HG03439 (cell line): ENCODE results near the gene GATB.
"Not testable (repeated sequence)": the region's sequence is repeated elsewhere in the genome, so short reads cannot be mapped to it uniquely, and the experiment has no call there.

ENCODE experiments used
- ATAC-seq: cut with Tn5 transposase; IDR thresholded peaks from one replicate; pipeline ENCODE4 v1.9.1; 2021; ENCODE audit warnings: mild to moderate bottlenecking, moderate library complexity; ENCODE audit not compliant: unreplicated experiment

Gene GATB

DNA sequence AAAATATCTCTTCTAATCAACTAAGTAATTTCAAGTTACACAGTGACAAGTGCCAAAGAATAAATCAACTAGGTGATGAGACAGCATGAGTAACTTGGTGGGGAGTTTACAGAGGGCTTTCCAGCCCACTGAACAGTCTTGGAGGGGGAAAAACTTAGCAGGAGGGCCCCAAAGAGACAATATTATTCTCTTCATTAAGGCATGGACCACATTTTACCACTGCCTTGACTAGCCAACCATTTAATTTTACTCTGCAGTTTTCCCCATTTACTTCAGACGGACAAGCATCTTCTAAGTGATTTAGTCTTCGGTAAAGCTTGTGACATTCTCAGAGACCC is 25.3 kb upstream of the GATB start:
- no peak for ATAC-seq

DNA sequence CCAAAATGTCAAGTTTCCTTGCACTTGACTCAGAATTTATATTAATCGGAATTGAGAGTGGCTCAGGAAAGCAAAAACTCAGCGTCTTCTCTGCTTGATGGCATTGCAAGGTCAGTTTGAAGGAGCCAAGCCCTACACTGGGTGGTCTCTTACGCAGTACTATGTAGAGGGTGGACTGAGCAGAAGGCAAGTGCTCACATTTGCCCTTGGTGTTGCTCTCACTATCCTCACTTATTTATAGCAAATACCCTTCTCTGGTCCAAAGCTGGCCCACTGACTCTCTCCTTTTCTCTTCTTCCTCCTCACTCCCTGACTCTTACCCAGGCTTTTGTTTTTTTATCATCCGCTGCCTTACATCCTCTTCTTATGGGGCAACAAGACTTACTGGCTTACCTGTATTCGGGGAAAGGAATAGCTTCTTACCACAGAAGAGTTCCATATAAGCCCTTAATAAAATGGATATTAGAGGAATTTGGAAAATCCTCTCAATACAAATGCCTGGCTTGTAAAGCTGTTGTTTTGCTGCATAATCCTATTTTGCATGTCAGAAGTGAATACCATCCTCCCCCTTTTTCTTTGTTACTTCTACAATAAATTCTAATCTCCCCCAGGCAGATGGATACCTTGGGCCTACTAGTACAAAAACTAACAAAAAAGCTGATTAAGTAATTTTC is 24.8 kb upstream of the GATB start:
- no peak for ATAC-seq

DNA sequence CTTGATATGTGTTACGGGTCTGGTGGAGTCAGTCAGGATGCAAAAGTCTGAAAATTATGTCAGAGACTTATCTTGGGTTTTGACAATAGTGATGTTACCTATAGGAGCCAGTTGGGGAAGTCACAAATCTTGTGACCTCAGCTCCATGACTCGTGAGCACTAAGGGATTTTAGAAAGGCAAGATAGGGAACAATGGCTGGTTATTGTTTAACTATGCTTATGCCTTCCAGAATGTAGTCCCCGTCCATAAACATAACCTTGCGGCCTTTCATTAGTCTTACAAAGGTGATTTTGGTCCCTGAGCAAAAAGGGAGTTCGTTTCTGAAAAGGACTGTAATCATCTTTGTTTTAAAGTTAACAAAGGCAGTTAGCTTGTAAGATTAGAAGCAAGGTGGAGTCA is 23.9 kb upstream of the GATB start:
- no peak for ATAC-seq

DNA sequence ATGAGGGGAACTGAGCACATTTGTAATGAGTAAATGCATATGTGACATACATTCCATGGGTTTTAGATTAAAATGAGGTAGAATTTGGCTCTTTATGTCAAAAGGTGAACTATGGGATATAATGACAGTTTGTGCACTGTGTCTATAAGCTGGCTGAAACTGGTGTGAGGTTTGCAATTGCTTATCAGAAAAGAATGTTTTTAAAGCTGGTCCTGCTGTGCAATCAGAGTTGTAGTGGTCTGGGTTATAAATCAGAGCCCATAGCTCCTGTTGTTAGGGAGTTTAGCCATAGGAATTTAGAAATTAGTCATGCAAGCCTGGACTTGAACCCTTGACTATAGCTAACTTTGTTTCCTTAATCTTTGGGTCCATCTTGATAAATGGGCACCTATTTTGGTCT is 23.1 kb upstream of the GATB start:
- ATAC-seq = no peak

DNA sequence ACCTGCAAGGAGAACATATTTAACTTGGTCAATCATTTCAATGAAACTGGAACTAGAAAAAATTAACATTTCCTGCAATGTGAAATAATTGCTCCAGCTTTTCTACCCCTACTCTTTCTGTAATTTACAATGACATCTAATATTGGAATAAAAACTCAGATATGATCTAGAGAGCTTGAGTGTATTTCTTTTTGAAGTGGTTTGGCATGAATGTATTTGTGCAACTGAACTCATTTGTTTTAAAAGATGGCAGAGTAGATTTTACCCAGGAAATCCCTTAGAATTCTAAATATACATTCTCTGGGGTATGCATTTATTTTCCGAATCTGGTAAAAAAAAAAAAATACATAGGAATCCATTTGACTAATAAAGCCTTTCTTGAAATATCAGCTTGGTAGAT is 21.5 kb upstream of the GATB start:
- no peak for ATAC-seq

DNA sequence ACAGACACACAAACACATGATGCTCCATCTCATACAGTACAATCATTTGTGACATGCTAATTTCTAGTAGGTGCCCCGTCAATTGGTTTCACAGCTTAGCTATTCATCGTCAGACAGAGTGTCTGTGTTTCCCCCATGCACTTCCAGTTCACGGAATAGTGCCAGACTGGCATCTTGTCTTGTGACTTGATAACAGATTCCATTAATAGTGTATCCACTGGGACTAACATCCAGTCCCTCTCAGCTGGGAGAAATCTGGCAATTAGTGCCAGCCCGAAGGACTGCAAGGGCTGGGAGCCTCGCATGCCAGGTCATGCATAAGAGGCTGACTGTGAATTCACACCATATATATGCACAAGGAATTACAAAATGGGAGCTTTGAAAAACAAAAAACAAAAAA is 20.2 kb upstream of the GATB start:
- no peak for ATAC-seq

DNA sequence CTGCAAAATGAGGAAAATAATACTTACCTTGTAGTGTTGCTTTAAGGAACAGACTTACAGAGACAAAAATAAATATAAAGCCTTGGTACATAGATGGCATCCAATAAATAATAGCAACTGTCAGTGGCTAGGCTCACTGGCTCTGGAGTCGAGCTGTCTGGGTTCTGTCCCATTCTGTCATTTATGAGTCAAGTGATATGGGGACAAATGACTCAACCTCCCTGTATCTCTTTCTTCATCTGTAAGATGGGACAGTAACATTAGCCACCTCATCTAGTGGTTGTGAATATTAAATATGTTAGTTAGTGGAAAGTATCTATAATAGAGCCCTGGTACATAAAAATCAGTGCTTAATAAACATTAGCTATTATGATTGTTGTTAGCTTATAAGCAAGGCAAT is 16.7 kb upstream of the GATB start:
- ATAC-seq = no peak

DNA sequence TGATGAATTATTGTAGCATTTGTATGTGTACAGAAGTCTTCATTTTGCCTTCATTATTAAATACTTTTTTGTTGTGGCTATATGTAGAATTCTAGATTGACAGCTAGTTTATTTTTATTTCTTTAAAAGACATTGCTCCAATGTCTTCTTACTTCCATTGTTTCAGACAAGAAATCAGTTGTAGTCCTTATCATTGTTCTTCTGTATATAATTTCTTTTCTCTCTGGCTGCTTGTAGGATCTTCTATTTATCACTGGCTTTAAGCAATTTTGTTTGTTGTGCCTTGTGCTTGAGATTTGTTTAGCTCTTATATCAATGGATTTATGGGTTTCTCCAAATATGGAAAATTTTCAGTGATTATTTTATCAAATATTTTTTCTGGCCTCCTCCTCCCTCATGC is 13.5 kb upstream of the GATB start:
- no peak for ATAC-seq

DNA sequence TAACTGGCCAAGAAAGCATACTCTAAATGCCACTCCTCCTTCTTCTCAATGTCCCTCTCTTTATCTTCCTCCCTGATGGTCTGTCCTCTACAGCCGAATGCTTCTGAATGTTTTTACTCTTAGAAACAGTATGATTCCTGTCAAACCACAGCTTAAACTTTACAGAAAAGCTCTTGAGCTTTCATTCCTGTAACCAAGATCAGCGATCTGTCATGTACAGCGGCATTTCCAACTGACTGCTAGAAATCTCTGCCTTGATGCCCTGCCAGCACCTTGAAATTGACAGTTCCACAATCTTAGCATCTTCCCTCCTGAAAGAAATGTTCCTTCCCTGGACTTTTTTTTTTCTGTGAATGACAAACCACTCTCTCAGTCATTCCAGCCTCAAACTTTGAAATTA is 11.5 kb upstream of the GATB start:
- no peak for ATAC-seq

DNA sequence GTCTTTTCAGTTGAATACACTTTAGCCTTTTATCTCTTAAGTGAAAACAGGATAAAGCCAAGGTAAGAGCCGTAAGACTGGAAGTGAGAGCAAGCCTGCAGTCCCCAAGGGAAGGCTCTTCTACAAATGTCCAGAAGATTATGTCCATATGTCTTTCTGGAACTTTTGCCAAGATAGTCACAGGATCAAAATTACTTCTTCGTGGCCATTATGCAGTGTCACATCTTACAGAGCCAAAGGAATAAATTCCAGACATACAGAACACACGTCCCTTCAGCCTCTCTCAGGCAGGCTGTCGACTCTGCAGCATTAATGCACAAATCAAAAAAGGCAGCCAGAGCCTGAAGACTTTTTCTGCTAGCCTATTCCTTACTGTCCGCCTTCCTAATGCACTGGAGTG is 10.9 kb upstream of the GATB start:
- ATAC-seq = no peak

DNA sequence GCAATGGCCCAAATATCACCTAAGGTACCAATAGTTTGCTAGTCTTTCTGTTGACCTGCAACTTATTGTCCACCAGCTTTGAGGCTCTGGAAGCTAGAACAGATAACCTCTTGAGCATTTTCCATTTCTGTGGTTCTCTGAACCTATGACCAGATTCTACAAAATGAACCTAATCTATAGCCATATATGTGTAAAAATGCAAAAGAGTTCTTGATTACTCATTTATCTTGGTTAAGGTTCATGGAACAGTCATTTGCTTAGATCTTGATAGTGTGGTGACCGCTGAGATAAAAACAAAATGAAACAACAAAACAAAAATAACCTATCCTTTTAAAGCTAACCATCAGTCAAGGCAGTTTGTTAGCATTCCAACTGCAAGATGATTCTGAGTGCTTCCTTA is 9.3 kb upstream of the GATB start:
- no peak for ATAC-seq

DNA sequence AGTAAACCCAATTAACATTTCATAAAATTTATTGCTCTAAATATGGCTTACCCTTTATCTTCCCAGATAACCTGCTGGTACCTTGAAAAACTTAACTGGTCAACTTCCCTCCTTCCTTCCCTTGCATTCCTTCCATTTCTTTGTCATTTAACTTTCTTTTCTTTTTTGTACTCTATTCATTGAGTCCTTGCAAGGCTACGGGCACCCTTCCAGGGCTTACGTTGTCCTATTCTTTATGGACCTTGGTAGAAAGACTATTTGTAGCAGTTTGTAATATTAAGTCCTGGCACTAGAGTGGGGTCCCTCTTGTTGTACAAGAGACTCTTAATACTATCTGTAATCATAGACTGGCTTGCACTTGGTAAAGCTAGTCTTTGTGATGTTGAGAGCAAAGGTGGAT is 8.0 kb upstream of the GATB start:
- no peak for ATAC-seq

DNA sequence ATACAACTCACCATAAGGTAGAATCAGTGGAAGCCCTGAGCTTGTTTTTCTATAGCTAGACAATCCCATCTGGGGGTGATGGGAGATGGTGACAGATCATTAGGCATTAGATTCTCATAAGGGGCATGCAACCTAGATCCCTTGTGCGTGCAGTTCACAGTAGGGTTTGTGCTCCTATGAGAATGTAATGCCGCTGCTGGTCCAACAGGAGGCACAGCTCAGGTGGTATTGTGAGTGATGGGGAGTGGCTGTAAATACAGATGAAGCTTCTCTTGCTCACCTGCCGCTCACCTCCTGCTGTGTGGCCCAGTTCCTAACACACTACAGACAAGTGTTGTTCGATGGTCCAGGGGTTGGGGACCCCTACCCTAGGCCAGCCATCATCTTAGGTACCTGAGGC is 5.9 kb upstream of the GATB start:
- no peak for ATAC-seq

DNA sequence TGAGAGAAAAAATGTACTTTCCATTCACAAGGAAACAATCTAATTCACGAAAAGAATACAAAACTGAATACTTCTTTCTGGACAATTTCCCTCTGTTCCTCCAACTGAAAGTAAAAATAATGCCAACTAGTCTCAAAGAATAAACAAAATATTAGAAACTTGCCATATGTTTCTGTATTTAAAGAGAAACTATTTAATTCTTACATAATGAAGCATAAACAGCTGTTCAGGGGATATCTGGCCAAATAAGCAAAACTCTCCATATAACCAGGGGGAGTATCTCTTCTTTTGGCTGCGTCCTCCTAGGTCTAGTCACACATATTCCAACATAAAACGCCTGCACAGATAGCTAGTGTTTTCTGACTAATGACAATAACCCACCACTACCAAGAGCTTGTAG is 805 bp downstream of the GATB start:
- no peak for ATAC-seq

DNA sequence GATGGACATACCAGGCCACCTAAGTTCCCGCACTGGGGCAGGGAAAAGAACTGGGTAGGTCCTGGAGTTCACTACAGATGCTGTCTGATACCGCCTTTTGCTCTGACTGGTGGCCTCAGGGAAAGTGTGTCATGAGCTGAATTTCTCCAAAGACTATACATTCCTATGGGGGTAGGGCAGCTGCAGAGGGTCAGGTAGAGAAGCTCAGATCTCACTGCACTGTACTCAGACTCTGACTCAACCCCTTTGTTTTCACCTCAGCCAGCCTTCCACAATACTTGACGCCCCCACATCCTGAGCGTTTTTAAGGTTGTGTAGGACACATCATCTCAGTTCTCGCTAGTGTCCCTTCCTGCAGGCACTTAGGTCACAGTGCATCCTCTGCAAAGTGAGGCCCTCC is 7.8 kb downstream of the GATB start:
- ATAC-seq = no peak

DNA sequence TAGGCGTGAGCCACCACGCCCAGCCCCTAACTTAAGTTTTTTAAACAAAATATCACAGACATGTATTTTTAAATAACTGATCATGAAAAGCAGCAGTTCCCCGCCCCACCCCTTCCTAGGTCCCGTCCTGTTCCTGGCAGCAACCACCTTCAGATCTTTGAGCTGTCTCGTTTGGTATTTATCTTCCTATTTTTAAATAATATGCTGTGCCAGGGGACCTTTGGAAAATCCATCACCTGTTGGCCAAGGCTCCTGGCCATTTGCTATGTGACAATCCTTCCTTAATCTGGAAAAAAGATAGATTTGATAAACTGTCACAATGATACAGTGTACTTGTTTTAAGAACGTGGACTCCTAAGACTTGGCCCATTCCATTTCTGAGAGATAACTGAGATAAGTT is 10.7 kb downstream of the GATB start:
- no peak for ATAC-seq

DNA sequence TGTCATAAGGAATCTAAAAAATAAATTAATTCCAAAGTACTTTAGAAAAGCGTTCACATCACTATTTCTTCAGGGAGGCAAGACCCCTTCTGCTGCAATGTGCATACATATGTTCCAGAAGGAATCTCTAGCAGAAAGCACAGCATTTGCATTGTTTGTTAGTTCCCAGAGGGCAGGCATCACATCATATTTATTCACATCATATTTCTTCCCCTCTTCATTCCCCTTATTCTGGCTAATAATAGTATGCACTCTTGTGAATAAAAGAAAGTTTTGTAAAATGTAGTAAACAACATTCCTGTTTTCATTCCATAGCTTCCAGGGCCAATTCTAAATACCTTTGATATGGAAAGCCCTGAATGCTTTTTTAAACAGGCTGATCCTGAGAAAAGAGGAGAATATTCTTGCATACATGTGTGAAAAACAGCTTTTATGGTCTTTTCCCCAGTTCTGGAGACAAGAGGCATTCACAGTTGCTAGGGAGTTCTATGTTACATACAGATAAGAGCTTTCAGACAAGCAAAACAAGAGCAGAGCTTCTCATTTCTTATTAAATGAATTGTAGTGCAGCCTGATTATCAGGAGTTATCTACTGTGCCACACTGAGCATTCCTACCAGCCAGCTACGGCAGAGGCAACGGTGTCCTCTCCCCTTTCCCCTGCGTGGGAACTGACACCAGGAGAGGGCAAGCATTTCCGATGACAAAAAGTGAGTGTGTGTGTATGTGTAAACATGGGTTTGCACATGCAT is 15.2 kb downstream of the GATB start:
- ATAC-seq = no peak

DNA sequence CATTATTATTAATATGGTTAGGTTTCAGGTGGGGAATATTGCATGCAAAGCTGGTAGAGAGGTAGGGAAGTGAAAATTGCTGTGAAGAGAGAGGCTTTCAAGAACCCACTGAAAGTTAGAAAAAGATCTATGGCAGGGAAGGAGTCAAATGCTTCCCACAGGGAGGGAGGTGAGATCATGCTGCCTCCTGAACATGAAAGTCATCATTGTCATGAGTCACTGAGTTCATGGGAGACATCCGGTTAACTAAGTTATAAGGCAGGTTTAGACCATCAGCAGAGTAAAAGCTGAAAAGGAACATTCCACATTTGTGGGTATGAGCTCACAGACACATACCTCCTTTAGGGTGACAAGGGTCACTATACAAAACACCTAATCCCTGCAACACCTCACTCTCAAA is 16.2 kb downstream of the GATB start:
- ATAC-seq = no peak

DNA sequence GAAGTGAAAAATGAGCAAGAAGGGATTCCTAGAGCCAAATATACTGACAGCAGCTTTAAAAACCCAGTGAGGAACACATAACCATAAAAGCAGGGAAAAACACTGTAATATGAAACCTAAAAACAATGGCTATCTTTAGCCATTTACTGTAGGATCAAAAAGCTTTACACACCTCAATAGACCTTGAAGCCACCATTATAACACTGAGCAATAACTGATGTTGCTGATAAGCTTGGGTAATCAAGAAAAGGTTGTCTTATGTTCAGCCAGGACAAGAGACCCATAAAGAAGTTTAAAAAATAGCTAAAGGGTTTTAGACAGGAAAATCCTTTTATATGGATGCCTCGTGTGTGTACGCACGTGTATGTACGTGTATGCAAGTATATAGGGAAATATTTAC is 16.9 kb downstream of the GATB start:
- ATAC-seq = no peak

DNA sequence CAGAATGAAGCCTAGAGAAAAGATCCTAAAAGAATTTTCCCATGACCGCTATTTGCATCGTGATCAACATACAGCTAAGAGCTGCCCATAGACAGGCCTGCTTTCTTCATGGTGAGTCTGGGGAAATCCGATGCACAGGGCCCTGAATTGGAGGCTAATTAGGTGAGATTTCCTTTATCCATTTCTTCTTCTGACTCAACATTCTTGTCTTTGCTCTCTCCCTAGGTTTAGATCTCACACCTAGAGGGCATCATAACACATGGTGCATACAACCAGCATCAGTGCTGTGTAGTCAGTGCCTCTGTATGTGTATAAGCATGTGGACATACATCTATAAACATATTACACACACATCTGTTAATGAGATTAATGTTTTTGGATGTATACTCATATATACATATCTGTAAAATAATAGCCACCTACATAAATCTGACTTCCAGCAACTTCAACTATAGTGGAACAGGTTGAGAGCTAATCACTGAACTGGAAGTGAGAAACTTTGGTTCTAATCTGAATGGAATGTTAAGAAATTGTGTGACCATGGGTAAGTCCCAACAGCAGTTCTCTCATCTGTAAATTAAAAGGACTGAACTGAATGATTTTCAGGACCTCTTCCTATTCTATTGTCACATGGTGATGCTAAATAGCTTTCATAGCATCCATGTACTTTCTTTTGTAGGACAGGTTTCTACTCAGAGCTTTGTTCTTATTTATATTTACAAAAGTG is 17.5 kb downstream of the GATB start:
- no peak for ATAC-seq

DNA sequence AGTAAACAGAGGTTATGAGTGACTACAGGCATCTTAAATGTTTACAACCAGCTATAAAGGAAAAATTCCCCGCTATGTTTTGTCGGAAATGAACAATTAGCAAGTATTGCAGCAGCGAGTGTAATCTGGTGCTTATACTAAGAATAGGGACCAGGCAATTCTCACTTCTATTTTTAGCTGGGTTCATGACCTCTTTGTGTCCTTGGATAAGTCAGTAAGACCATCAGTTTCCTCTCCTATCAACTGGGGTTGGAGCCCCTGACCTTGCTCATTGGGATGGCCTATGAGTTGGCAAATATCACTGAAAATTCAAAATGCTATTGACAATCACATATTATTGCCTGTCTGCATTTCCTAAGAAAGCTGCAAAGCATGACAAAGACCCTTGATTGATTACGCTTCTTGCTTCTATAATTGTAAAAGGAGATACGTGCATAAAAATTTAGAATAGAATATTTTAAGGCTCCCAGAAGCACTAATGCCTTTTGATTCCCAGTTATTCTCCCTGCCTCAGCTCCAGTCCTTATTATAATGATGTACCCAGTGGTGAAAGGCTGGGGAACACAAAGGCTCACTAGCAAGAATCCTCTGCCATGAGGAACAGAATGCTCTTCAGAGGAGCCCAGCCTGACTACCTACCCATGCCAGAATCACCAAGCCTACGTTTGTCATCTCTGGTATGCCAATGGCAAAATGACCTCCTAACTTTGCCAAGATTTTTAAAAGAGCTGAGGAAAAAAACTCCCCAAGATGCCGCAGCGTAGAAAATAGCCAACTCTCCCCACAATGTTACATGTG is 21.9 kb downstream of the GATB start:
- ATAC-seq = no peak

DNA sequence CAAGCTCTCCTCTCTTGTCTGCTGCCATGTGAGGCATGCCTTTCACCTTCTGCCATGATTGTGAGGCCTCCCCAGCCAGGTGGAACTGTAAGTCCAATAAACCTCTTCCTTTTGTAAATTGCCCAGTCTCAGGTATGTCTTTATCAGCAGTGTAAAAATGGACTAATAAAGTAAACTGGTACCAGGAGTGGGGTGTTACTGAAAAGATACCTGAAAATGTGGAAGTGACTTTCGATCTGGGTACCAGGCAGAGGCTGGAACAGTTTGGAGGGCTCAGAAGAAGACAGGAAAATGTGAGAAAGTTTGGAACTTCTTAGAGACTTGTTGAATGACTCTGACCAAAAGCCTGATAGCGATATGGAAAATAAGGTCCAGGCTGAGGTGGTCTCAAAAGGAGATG is 24.0 kb downstream of the GATB start:
- ATAC-seq = not testable (repeated sequence)
